Fibroblast of lung (primary cell): ENCODE data around the gene CLIC5. TPM values are rescaled to one million over a fixed set of nuclear protein-coding genes. Genes with fewer than 3 reads are reported as not detected.

ENCODE experiments used
- DNase-seq, 2 donors: peaks; one replicate each; pipeline versions ENCODE4 v3.0.0 to v3.0.0-alpha.2; 2010; ENCODE audit warnings: low read depth in 2 of 2
- H2AFZ ChIP-seq: 2 replicates; pipeline ENCODE4 v1.5.1; 2012; ENCODE audit warnings: low read length, control low read depth, inconsistent platforms
- H3K27ac ChIP-seq: 2 replicates; pipeline ENCODE4 v1.5.1; 2011; ENCODE audit warnings: low read length, control low read depth; ENCODE audit not compliant: insufficient read depth
- H3K27me3 ChIP-seq: 2 replicates; pipeline ENCODE4 v1.5.1; 2011; ENCODE audit warnings: mild to moderate bottlenecking, low read length; ENCODE audit not compliant: control insufficient read depth, insufficient read depth
- H3K36me3 ChIP-seq: 2 replicates; pipeline ENCODE4 v1.5.1; 2011; ENCODE audit warnings: low read length; ENCODE audit not compliant: control insufficient read depth, insufficient read depth
- H3K4me1 ChIP-seq: 2 replicates; pipeline ENCODE4 v1.5.1; 2011; ENCODE audit warnings: low read length; ENCODE audit not compliant: control insufficient read depth, insufficient read depth; ENCODE audit errors: extremely low read depth
- H3K4me2 ChIP-seq: 2 replicates; pipeline ENCODE4 v1.5.1; 2011; ENCODE audit warnings: low read length, control low read depth; ENCODE audit not compliant: insufficient read depth; ENCODE audit errors: extremely low read depth
- H3K4me3 ChIP-seq, 4 experiments: fragments of 200-600 bp in 1 of 4; sonication (generic) in 1 of 4; replicated peaks in 1 of 4; 2 replicates each; pipeline ENCODE4 v1.5.1; 2011 to 2016; ENCODE audit warnings: low read length in 4 of 4, low read depth in 3 of 4, mild to moderate bottlenecking in 3 of 4, control low read depth in 2 of 4, inconsistent platforms in 1 of 4, mixed read lengths in 1 of 4; ENCODE audit not compliant: insufficient read depth in 1 of 4; ENCODE audit errors: control extremely low read depth in 1 of 4
- H3K79me2 ChIP-seq: 2 replicates; pipeline ENCODE4 v1.5.1; 2012; ENCODE audit warnings: mild to moderate bottlenecking, low read length, inconsistent platforms; ENCODE audit not compliant: control insufficient read depth, insufficient read depth
- H3K9ac ChIP-seq: 2 replicates; pipeline ENCODE4 v1.5.1; 2011; ENCODE audit warnings: mild to moderate bottlenecking, low read length, control low read depth; ENCODE audit not compliant: insufficient read depth
- H3K9me3 ChIP-seq: 2 replicates; pipeline ENCODE4 v1.5.1; 2012; ENCODE audit warnings: low read depth, low read length; ENCODE audit not compliant: control insufficient read depth, insufficient read depth
- H4K20me1 ChIP-seq: 2 replicates; pipeline ENCODE4 v1.5.1; 2011; ENCODE audit warnings: low read length; ENCODE audit not compliant: control insufficient read depth, insufficient read depth; ENCODE audit errors: extremely low read depth
- CTCF ChIP-seq, 2 donors: IDR thresholded peaks in 1 of 2; conservative IDR thresholded peaks in 1 of 2; 1 replicate in 1 of 2; 2 replicates in 1 of 2; pipeline ENCODE4 v1.5.1; 2011 to 2012; ENCODE audit warnings: low read length in 2 of 2, control low read depth in 1 of 2, inconsistent platforms in 1 of 2, low read depth in 1 of 2, mild to moderate bottlenecking in 1 of 2
- EZH2 ChIP-seq: IDR thresholded peaks from 2 replicates; pipeline ENCODE4 v1.5.1; 2012; ENCODE audit warnings: low read length, control low read depth, mild to moderate bottlenecking; ENCODE audit errors: missing control alignments
- polyA plus RNA-seq, 2 donors: library from polyadenylated mRNA; depleted of rRNA in 1 of 2; stranded (reverse) in 1 of 2; unstranded in 1 of 2; fragments of >200 nt; gene quantifications; 2 replicates each; pipeline ENCODE4 v1.2.1, GENCODE V29; 2011 to 2012; ENCODE audit warnings: missing spikeins in 1 of 2
- total RNA-seq: library from RNA; depleted of rRNA; stranded (reverse); fragments of >200 nt; gene quantifications from 2 replicates; pipeline ENCODE4 v1.2.1, GENCODE V29; 2014

CLIC5 gene
- total and polyA plus RNA-seq, 2 donors (not counting 1 experiment from before 2014, with no cell fraction given), result 0.03 TPM; not detected in 1

GRCh38 chr6:45955597-45955996 is 60.1 kb downstream of the CLIC5 start:
- Histone ChIP-seq H3K9me3 (no peaks in the 10 kb centered on the region), H3K27ac (no peak overlapping the region), H2AFZ (no peak overlapping the region), H4K20me1 (no peaks in the 10 kb centered on the region), H3K79me2 (no peaks in the 10 kb centered on the region), H3K4me2 (no peak overlapping the region), H3K36me3 (no peaks in the 10 kb centered on the region), H3K4me3 (no peak overlapping the region), H3K27me3 (no peaks in the 10 kb centered on the region), H3K9ac (no peak overlapping the region), H3K4me1 (no peaks in the 10 kb centered on the region)
- no peak for DNase-seq
- no peak for TF ChIP-seq EZH2
- no peak for TF ChIP-seq CTCF (conservative IDR thresholded peaks at IDR 0.05 in 1 of 2, IDR thresholded peaks at IDR 0.05 in 1 of 2; ENCODE audit: low read depth in 1 of 2, low read length in 2 of 2)

- H3K36me3 ChIP-seq, result no peaks in the 10 kb centered on the region
- H3K27me3 ChIP-seq, result peaks cover 2% of the 10 kb centered on the region
- H3K4me1 ChIP-seq, result no peaks in the 10 kb centered on the region
- DNase-seq, result no peak
- H3K79me2 ChIP-seq, result no peaks in the 10 kb centered on the region
- TF ChIP-seq EZH2 (no peak), CTCF (conservative IDR thresholded peaks at IDR 0.05 in 1 of 2, IDR thresholded peaks at IDR 0.05 in 1 of 2; ENCODE audit: low read depth in 1 of 2, low read length in 2 of 2) (no peak)
- no peaks in the 10 kb centered on the region for H3K9me3 ChIP-seq
- no peak overlapping the region for H3K9ac ChIP-seq
- no peaks in the 10 kb centered on the region for H4K20me1 ChIP-seq
- H3K4me3 ChIP-seq, result no peak overlapping the region
- H3K27ac ChIP-seq, result no peak overlapping the region
- H3K4me2 ChIP-seq, result no peak overlapping the region
- no peak overlapping the region for H2AFZ ChIP-seq
These were observed 63.1 kb downstream of the CLIC5 start for GRCh38 chr6:45952546-45952945.

- H3K27ac ChIP-seq, result no peak overlapping the region
- no peak overlapping the region for H3K4me3 ChIP-seq
These were observed 63.5 kb downstream of the CLIC5 start for GRCh38 chr6:45952168-45952529.

More at GRCh38 chr6:45952168-45952529, 63.5 kb downstream of the CLIC5 start:
- H3K27me3 ChIP-seq, result peaks cover 2% of the 10 kb centered on the region
- H3K4me2 ChIP-seq, result no peak overlapping the region
- H3K9ac ChIP-seq, result no peak overlapping the region
- H3K4me1 ChIP-seq, result no peaks in the 10 kb centered on the region
- H4K20me1 ChIP-seq, result no peaks in the 10 kb centered on the region
- TF ChIP-seq EZH2 (no peak), CTCF (conservative IDR thresholded peaks at IDR 0.05 in 1 of 2, IDR thresholded peaks at IDR 0.05 in 1 of 2; ENCODE audit: low read depth in 1 of 2, low read length in 2 of 2) (no peak)
- no peak overlapping the region for H2AFZ ChIP-seq
- no peaks in the 10 kb centered on the region for H3K36me3 ChIP-seq
- no peaks in the 10 kb centered on the region for H3K79me2 ChIP-seq
- H3K9me3 ChIP-seq, result no peaks in the 10 kb centered on the region
- no peak for DNase-seq
